GM21529 (cell line): ENCODE results near the gene C16orf95.

Source experiments
- ATAC-seq: cut with Tn5 transposase; IDR thresholded peaks from one replicate; pipeline ENCODE4 v1.9.1; 2021; ENCODE audit not compliant: unreplicated experiment

The C16orf95 gene

DNA sequence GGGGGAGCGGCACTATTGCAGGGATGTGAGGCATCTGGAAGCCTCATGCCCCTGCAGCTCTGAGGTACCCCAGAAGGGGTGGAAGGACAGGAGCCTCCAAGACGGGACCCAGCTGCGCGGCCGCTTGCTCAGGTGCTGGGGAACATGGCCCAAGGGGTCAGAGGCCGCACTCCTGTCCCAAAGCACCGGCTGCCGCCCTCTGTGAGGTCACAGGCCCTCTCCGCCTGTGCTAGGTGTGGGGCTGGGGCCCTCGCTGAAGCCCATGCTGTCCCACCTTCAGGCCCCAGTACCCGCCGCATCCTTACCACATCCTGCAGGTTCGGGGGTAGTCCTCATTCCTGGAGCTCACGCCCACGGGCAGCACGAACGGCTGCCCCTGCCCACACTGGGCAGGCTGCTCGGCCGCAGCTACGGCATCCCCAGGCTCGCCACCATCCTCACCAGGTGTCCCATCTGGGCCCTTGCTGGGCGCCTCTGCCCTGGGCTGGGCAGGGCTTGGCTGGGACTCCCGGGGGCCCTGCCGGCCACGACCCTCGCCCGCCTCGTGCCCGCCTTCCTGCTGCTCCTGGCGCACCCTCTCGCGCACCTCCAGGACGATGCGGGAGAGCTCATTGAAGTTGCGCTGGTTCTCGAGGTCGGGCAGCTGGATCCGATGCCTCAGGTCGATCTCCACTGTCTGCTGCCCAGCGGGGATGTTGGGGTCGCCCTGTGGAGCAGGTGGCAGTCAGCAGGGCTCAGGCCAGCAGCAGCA lies 16.6 kb upstream of the C16orf95 start:
- no peak for ATAC-seq

GRCh38 chr16:87333101-87333500 lies 15.9 kb upstream of the C16orf95 start:
- no peak for ATAC-seq

DNA sequence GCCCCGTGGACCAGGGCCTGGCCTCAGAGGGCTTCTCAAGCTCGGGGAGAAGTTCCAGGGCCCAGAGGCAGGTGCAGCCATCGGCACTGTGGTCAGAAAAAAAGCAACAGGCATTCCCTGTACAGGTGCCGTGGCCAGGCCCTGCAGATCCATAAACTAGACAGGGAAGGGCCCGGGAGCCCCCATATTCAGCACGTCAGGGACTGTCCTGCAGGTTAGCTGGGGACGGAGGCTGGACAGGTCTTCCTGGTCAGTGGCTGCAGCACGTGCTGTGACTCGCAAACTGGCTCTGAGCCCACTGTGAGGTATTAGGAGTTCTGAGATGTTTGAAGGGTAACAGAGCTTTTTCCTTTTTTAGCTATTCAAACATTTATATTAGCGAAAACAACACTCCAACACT lies 15.0 kb upstream of the C16orf95 start:
- ATAC-seq = no peak

DNA sequence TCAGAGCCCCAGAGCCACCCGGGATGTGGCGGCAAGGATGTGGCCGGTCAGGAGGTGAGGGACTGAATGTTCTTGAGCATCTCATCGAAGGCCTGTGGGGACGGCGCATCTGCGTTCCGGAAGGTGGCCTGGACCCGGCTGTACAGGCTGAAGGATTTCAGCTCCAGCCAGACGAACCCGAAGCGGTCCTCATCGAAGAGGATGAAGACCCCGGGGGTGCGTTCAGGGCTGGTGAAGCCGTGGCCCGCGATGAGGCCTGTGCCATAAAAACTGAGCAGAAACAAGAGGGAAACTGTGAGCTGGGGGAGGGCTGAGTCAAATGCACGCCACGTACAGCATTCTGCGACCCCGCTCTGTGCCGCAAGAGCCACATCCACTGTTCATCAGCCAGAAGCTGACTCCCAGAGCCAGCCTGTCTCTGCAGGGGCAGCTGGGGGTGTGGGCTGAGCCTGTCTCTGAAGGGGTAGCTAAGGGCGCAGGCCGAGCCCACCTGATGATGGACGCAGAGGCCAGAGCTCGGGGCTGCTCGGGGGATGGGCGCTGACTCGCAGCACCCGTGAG lies 14.1 kb upstream of the C16orf95 start:
- ATAC-seq = no peak

DNA sequence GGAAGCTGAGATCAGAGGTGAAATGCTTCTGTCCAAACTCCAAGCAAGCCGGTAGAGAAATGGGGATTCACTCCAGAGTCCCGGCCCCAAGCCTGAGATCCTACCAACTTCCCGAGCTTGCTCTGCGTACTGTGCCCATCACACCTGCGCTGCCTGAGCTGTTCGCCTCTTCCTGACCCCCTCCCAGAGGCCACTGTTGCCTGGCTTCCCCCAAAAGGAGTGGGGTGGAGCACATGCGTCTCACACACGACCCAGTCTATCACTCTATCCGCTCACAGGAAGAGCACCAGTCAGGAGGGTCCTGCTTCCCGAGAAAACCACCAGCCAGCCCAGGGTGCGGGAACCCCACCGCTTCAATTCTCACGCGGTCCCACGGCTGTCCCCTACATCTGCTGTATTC lies 13.5 kb upstream of the C16orf95 start:
- no peak for ATAC-seq

GRCh38 chr16:87330257-87330624 lies 13.0 kb upstream of the C16orf95 start:
- no peak for ATAC-seq

- ATAC-seq = no peak
These were observed 12.5 kb upstream of the C16orf95 start for GRCh38 chr16:87329436-87330256.

- no peak for ATAC-seq
These were observed 11.7 kb upstream of the C16orf95 start for GRCh38 chr16:87328846-87329245.

GRCh38 chr16:87327798-87328495 lies 10.8 kb upstream of the C16orf95 start:
- ATAC-seq = no peak

DNA sequence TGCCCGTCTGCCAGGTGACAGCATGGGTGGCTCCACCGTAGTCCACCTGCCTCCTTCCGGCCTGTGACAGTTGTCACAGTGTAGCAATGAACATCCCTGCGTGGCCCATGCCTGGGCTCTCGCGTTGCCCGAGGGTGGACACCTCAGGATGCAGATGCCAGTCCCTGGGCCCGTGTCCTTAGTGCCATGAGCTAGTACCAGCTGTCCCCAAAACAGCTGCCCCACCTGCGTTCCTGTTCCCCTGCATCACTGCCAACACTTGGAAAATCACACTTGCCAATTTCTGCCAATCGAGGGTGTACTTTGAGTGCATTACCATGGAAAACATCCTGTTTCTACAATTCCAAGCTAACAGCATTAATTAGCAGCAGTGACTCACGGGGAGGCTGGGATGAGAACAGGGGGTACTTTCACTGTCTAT lies 9.0 kb upstream of the C16orf95 start:
- ATAC-seq = no peak

DNA sequence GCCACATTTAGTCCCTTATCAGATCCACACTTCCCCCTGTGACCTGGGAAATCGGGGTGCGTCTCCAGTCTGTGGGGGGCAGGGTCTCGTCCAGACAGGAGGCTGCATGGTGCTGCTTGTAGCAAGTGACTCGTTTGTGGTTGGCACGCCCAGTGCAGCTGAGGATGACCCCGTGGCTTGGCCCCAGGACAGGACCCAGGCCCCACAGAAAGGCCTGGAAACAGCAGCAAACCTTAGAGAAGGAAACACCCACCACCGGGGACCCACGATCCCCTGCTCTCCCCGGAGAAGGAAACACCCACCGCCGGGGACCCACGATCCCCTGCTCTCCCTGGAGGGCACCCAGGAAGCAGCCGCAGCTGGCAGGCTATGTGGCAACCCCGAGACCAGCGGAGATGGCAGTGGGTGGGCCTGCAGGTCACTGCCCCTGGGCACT lies 8.2 kb upstream of the C16orf95 start:
- ATAC-seq = no peak

DNA sequence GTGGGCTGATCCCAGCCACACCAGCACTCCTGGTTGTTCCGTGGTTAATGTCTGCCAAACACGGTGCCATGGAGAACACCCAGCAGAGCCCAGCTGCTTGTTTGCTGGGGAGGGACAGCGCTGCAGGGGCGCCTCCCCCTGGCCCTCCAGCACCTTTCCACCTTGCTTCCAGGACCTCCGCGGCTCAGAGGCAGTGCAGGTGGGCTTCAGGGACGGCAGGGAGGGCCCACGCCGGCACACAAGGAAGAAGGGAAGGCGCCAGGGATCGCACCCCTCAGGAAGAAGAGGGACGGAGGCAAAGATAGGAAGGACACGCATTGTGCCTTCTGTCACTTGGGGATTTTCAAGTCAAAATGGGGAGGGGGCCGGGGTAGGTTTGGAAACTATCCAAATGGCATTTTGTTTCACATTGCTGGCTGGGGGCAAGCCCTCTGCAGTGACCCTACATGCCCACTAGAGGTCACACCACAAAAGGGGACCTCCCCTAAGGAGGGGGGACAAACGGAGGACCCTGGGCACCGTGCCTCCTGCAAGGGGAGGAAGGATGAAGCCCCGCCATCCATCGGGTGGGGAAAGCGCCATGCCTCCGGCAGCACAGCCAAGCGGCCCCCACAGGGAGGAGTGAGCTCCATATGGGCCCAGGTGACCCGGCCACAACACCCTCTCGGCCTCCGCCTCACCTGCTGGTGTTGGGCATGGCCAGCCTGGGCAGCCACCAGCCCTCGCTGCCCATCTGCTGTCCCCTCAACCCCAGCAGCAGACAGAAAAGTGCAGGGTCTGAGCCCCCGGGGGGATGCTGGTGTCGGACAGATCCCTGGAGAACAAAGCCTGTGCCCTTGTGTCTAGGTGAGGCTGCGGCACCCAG lies 7.5 kb upstream of the C16orf95 start:
- ATAC-seq = no peak

GRCh38 chr16:87323727-87324410 lies 6.7 kb upstream of the C16orf95 start:
- no peak for ATAC-seq

DNA sequence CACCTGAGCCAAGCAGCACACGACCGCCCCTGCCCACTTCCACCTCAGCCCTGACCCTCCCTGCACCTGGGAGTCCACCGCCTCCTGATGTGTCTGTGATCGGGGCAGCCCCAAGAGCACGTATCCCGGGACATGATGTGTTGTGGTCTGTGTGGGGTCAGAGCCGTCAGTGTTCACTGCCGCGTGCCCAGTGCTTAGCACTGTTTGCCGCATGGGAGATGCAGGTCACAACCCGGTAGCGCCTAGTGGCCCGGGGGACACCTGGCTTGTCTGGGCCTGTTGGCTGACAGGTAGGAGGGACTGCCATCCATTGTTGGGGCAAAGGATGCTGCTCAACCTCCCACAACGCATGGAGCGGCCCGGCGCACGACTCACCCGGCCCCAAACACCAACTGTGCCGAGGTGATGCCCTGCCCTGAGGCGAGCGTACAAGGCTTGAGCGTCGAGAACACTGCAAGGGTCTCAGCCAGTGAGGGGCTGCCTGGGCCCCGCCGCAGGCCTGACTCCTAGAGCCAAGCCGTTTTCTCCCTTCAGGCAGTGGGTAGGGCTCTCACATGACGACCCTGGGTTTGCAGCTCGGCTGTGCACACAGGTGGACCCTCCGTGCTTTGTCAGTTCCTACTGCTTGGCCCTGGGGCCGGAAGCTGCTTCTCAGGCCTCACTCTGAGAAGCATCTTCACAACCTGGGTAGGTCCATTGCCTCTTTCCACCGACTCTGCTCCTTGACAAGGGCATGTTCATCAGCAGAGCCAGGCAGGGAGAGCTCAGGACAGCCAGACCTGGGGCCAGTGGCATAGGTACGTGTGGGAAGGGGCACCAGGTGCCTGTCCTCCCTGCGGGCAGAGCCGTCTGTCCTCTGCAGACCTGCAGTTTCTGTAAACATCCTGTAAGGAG lies 5.9 kb upstream of the C16orf95 start:
- no peak for ATAC-seq

- no peak for ATAC-seq
These were observed 5.2 kb upstream of the C16orf95 start for GRCh38 chr16:87322360-87322759.

GRCh38 chr16:87321336-87322107 lies 4.3 kb upstream of the C16orf95 start:
- no peak for ATAC-seq

DNA sequence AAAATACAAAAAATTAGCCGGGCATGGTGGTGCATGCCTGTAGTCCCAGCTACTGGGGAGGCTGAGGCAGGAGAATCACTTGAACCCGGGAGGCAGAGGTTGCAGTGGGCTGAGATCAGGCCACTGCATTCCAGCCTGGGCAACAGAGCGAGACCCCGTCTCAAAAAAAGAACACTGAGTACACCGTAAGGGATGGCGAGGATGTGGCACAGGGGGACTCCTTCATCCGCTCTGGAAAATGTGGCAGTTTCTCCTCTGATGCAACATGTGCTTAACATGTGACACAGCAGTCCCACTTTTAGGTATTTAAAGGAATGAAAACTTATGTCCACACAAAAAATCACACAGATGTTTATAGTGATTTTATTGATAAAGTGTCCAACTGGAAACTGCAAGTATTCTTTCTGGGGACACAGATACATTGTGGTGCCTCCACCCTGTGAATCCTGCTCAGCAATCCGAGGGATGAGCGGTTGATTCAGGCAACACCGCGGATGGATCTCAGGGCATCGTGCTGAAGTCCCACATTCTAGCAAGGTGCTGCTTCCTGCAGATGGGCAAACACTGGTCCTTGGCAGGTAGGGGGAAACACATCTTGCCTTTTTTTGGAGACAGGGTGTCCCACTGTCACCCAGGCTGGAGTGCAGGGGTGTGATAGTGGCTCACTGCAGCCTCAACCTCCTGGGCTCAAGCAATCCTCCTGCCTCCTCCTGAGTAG lies 3.5 kb upstream of the C16orf95 start:
- ATAC-seq = no peak
